ENCODE data around the gene DIPK1C. TPM values are rescaled to one million over a fixed set of nuclear protein-coding genes. Genes with fewer than 3 reads are reported as not detected.
"Not testable (repeated sequence)": the region's sequence is repeated elsewhere in the genome, so short reads cannot be mapped to it uniquely, and the experiment has no call there.

DIPK1C gene
- not detected for total RNA-seq
- long read RNA-seq: 0 reads

GRCh38 chr18:74457043-74457724 is at the start of gene DIPK1C:
TSS of gene DIPK1C (minus strand) at chr18:74457308. CDS start at chr18:74457259, 49 bp downstream.
- TF ChIP-seq, protein P1, sequence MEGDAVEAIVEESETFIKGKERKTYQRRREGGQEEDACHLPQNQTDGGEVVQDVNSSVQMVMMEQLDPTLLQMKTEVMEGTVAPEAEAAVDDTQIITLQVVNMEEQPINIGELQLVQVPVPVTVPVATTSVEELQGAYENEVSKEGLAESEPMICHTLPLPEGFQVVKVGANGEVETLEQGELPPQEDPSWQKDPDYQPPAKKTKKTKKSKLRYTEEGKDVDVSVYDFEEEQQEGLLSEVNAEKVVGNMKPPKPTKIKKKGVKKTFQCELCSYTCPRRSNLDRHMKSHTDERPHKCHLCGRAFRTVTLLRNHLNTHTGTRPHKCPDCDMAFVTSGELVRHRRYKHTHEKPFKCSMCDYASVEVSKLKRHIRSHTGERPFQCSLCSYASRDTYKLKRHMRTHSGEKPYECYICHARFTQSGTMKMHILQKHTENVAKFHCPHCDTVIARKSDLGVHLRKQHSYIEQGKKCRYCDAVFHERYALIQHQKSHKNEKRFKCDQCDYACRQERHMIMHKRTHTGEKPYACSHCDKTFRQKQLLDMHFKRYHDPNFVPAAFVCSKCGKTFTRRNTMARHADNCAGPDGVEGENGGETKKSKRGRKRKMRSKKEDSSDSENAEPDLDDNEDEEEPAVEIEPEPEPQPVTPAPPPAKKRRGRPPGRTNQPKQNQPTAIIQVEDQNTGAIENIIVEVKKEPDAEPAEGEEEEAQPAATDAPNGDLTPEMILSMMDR (IDR thresholded peaks at IDR 0.05): no peak
- intact Hi-C loops (cut with DNase I): no loop called here
- DNase-seq (no peak), ATAC-seq (peak in 1 of 2 donors; percentile 17)
- no peaks in the 10 kb centered on the region for H3K36me3 ChIP-seq
- H3K27me3 ChIP-seq (ENCODE audit: low read depth): peaks cover 51% of the 10 kb centered on the region
- H3K4me1 ChIP-seq: peaks cover 9% of the 10 kb centered on the region
- H3K27ac ChIP-seq: no peak within 1 kb of the TSS
- H3K9me3 ChIP-seq: no peaks in the 10 kb centered on the region
- H3K4me3 ChIP-seq: peak within 1 kb of the TSS; percentile 30

DNA sequence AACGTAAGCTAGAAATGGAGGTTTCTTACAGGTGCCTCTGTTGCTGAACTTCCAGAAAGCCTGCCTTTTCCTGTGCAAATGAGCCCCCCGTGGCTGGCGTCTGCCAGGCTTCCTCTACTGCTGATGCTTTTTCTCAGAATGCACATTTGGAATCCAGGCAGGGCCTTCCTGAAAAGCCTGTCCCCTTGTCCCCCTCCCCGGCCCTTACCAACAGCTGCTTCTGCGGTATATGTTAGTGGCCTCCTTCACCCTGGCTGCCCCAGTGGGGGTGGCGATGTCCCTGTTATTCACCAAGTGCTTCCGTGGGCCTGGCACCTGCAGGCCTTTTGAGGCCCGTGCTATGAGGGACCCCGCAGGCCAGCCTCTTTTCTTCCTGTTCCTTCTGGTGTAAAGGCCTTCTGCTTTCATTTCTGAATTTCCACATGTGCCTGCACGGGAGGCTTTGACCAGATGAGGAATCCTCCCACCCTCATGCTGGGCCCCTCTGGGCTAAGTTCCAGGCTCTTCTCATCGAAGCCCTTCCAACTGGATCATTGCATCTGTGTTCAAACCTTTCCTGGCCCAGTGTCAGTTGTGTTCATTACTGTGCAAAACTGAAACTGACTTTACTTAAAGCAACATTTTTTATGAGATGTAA is 49.5 kb upstream of the DIPK1C start:
- no peak for ATAC-seq
- Histone ChIP-seq H3K4me1 (peaks cover 8% of the 10 kb centered on the region), H3K9me3 (no peaks in the 10 kb centered on the region), H3K27me3 (ENCODE audit: low read depth) (no peaks in the 10 kb centered on the region), H3K27ac (no peak overlapping the region), H3K36me3 (peaks cover 98% of the 10 kb centered on the region), H3K4me3 (no peak overlapping the region)
- TF ChIP-seq, protein P1 (IDR thresholded peaks at IDR 0.05): no peak
- intact Hi-C loops (cut with DNase I): no loop called here
- no peak for DNase-seq

GRCh38 chr18:74505776-74506175 is 48.7 kb upstream of the DIPK1C start:
- H3K4me1 ChIP-seq: peaks cover 16% of the 10 kb centered on the region
- no peak for ATAC-seq

DNA sequence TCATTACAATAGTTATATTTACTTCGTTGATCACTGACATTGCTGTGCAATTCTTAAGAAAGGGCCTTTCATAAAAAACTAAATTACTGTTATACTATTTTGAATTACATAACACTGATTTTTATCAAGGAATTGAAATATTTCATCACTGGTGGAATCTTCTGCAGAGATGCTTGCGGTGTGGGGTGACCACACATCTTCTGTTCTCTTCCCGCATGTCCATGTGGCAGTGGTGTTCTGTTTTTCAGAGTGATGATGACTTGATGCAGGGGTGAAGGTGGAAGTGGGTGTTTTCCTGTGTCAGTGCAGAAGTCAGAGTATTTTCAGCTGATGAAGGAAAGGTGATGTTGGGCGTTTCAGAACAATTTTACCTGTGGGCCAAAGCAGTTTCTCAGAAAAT is 46.0 kb upstream of the DIPK1C start:
- DNase-seq (no peak), ATAC-seq (no peak)
- Histone ChIP-seq H3K4me3 (no peak overlapping the region), H3K36me3 (peaks cover 71% of the 10 kb centered on the region), H3K9me3 (no peaks in the 10 kb centered on the region), H3K27me3 (ENCODE audit: low read depth) (no peaks in the 10 kb centered on the region), H3K27ac (no peak overlapping the region), H3K4me1 (peaks cover 36% of the 10 kb centered on the region)
- intact Hi-C loops (cut with DNase I): no loop called here
- TF ChIP-seq, protein P1 (IDR thresholded peaks at IDR 0.05): no peak

More at GRCh38 chr18:74505776-74506175, 48.7 kb upstream of the DIPK1C start:
- Histone ChIP-seq H3K36me3 (peaks cover 98% of the 10 kb centered on the region), H3K4me3 (no peak overlapping the region), H3K27me3 (ENCODE audit: low read depth) (no peaks in the 10 kb centered on the region), H3K9me3 (no peaks in the 10 kb centered on the region), H3K27ac (no peak overlapping the region)
- intact Hi-C loops (cut with DNase I): no loop called here
- DNase-seq: no peak
- TF ChIP-seq, protein P1 (IDR thresholded peaks at IDR 0.05): no peak

GRCh38 chr18:74501386-74501785 is 44.3 kb upstream of the DIPK1C start:
- H3K36me3 ChIP-seq: peaks cover 54% of the 10 kb centered on the region
- H3K27ac ChIP-seq: peak overlapping the region; percentile 98
- DNase-seq: no peak
- peaks cover 51% of the 10 kb centered on the region for H3K4me1 ChIP-seq
- peak overlapping the region; percentile 39 for H3K4me3 ChIP-seq
- intact Hi-C loops (cut with DNase I): no loop called here
- ATAC-seq: no peak
- no peaks in the 10 kb centered on the region for H3K27me3 ChIP-seq (ENCODE audit: low read depth)
- TF ChIP-seq, protein P1 (IDR thresholded peaks at IDR 0.05): no peak
- no peaks in the 10 kb centered on the region for H3K9me3 ChIP-seq

DNA sequence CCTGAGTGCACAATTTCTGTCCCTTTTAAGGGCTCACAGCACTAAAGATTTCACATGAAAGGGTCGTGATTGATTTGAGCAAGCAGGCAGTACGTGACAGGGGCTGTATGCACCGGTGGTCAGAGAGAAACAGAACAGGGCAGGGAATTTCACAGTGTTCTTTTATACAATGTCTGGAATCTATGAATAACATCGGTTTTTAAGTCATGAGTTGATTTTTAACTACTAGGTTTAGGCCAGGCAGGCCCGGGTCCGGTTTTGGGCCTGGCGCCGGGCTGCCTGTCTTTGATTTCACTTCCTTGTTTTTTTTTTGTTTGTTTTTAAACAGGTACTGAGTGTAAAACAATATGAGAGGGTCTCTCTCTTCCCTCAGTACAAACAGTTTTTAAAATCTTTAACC is 43.7 kb upstream of the DIPK1C start:
- DNase-seq; ATAC-seq; H3K9me3 ChIP-seq; intact Hi-C loops (cut with DNase I); H3K27me3 ChIP-seq (ENCODE audit: low read depth): not testable (repeated sequence)
- H3K27ac ChIP-seq: peak overlapping the region; percentile 98
- H3K36me3 ChIP-seq: peaks cover 48% of the 10 kb centered on the region
- peaks cover 51% of the 10 kb centered on the region for H3K4me1 ChIP-seq
- peak overlapping the region; percentile 39 for H3K4me3 ChIP-seq

Measured in lower lobe of right lung (tissue), 2 donors.